ENCODE data around the gene TGFA.

DNA sequence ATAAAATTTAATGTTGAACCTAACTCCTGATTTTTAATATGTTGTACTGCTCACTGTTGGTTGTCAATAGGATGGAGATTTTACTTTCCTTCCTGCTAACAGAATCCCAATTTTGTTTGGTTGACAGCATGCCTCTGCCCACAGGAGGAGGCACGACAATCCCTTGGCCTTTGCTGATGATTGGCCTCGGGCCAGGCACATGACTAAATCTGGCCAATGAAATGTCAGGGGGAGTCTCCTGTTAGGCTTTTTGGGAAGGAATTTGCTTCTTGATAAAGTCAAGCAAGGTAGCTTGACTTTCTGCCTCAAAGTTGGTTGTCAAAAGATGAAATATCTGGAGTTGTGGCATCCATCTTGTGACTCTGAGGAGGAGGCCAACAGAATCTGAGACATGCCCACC lies 6.8 kb upstream of the TGFA start:
- TF ChIP-seq, protein P1, sequence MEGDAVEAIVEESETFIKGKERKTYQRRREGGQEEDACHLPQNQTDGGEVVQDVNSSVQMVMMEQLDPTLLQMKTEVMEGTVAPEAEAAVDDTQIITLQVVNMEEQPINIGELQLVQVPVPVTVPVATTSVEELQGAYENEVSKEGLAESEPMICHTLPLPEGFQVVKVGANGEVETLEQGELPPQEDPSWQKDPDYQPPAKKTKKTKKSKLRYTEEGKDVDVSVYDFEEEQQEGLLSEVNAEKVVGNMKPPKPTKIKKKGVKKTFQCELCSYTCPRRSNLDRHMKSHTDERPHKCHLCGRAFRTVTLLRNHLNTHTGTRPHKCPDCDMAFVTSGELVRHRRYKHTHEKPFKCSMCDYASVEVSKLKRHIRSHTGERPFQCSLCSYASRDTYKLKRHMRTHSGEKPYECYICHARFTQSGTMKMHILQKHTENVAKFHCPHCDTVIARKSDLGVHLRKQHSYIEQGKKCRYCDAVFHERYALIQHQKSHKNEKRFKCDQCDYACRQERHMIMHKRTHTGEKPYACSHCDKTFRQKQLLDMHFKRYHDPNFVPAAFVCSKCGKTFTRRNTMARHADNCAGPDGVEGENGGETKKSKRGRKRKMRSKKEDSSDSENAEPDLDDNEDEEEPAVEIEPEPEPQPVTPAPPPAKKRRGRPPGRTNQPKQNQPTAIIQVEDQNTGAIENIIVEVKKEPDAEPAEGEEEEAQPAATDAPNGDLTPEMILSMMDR (IDR thresholded peaks at IDR 0.05), result no peak
- TF ChIP-seq JUN (CRISPR knock-in tag; IDR thresholded peaks at IDR 0.05) (no peak), NFATC4 (CRISPR knock-in tag; IDR thresholded peaks at IDR 0.05) (no peak), TEAD4 (CRISPR knock-in tag; IDR thresholded peaks at IDR 0.05) (no peak), KAT7 (CRISPR knock-in tag; IDR thresholded peaks at IDR 0.05; ENCODE audit: borderline replicate concordance) (no peak), ZBTB21 (CRISPR knock-in tag; IDR thresholded peaks at IDR 0.05; ENCODE audit: borderline replicate concordance) (no peak), NFYB (CRISPR knock-in tag; conservative IDR thresholded peaks at IDR 0.05; ENCODE audit: low read depth) (peak; percentile 71), FOXJ3 (CRISPR knock-in tag; IDR thresholded peaks at IDR 0.05; ENCODE audit: borderline replicate concordance) (no peak), HMGA2 (CRISPR knock-in tag; IDR thresholded peaks at IDR 0.05) (no peak), CBFB (CRISPR knock-in tag; IDR thresholded peaks at IDR 0.05; ENCODE audit: low read depth) (no peak), NFE2L1 (CRISPR knock-in tag; IDR thresholded peaks at IDR 0.05) (no peak)
- TF ChIP-seq, protein P2, sequence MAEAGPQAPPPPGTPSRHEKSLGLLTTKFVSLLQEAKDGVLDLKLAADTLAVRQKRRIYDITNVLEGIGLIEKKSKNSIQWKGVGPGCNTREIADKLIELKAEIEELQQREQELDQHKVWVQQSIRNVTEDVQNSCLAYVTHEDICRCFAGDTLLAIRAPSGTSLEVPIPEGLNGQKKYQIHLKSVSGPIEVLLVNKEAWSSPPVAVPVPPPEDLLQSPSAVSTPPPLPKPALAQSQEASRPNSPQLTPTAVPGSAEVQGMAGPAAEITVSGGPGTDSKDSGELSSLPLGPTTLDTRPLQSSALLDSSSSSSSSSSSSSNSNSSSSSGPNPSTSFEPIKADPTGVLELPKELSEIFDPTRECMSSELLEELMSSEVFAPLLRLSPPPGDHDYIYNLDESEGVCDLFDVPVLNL (CRISPR knock-in tag; IDR thresholded peaks at IDR 0.05; ENCODE audit: borderline replicate concordance, low read depth), result no peak
- TF ChIP-seq, protein P3, sequence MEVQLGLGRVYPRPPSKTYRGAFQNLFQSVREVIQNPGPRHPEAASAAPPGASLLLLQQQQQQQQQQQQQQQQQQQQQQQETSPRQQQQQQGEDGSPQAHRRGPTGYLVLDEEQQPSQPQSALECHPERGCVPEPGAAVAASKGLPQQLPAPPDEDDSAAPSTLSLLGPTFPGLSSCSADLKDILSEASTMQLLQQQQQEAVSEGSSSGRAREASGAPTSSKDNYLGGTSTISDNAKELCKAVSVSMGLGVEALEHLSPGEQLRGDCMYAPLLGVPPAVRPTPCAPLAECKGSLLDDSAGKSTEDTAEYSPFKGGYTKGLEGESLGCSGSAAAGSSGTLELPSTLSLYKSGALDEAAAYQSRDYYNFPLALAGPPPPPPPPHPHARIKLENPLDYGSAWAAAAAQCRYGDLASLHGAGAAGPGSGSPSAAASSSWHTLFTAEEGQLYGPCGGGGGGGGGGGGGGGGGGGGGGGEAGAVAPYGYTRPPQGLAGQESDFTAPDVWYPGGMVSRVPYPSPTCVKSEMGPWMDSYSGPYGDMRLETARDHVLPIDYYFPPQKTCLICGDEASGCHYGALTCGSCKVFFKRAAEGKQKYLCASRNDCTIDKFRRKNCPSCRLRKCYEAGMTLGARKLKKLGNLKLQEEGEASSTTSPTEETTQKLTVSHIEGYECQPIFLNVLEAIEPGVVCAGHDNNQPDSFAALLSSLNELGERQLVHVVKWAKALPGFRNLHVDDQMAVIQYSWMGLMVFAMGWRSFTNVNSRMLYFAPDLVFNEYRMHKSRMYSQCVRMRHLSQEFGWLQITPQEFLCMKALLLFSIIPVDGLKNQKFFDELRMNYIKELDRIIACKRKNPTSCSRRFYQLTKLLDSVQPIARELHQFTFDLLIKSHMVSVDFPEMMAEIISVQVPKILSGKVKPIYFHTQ (CRISPR knock-in tag; IDR thresholded peaks at IDR 0.05), result no peak
- TF ChIP-seq, protein P4, sequence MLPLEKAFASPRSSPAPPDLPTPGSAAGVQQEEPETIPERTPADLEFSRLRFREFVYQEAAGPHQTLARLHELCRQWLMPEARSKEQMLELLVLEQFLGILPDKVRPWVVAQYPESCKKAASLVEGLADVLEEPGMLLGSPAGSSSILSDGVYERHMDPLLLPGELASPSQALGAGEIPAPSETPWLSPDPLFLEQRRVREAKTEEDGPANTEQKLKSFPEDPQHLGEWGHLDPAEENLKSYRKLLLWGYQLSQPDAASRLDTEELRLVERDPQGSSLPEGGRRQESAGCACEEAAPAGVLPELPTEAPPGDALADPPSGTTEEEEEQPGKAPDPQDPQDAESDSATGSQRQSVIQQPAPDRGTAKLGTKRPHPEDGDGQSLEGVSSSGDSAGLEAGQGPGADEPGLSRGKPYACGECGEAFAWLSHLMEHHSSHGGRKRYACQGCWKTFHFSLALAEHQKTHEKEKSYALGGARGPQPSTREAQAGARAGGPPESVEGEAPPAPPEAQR (CRISPR knock-in tag; IDR thresholded peaks at IDR 0.05), result no peak

Measured in WTC11 (cell line).